CD4-positive, alpha-beta memory T cell (primary cell): ENCODE results near the gene SOX1. TPM values are rescaled to one million over a fixed set of nuclear protein-coding genes. Genes with fewer than 3 reads are reported as not detected.

Experiments
- CTCF ChIA-PET: fragments of 350-600 bp; sonication (Branson Sonifier 250); formaldehyde crosslinking; loops from one replicate; lab custom pipeline; 2021; ENCODE audit warnings: inconsistent platforms; ENCODE audit not compliant: partially characterized antibody; lab: Charles Lee
- POLR2A ChIA-PET: fragments of 350-600 bp; sonication (Branson Sonifier 250); formaldehyde crosslinking; loops from one replicate; lab custom pipeline; 2021; ENCODE audit not compliant: partially characterized antibody; lab: Charles Lee
- DNase-seq, 5 donors: peaks; one replicate each; pipeline versions ENCODE4 v3.0.0 to v3.0.0-alpha.2; 2020 to 2022; ENCODE audit warnings: mixed read lengths in 1 of 5
- H3K27ac ChIP-seq: one replicate; pipeline ENCODE4 v1.7.0; 2013; ENCODE audit warnings: low read depth, low read length
- H3K27me3 ChIP-seq: 2 replicates; pipeline ENCODE4 v1.7.0; 2013; ENCODE audit warnings: mild to moderate bottlenecking, low read length, moderate library complexity; ENCODE audit not compliant: insufficient read depth
- H3K36me3 ChIP-seq: 2 replicates; pipeline ENCODE4 v1.7.0; 2013; ENCODE audit warnings: mild to moderate bottlenecking, low read length, moderate library complexity; ENCODE audit not compliant: insufficient read depth
- H3K4me1 ChIP-seq: 2 replicates; pipeline ENCODE4 v1.7.0; 2013; ENCODE audit warnings: mild to moderate bottlenecking, low read length, moderate library complexity; ENCODE audit not compliant: insufficient read depth
- H3K4me3 ChIP-seq, 2 donors: one replicate each; pipeline ENCODE4 v1.7.0; 2013; ENCODE audit warnings: low read length in 2 of 2, mild to moderate bottlenecking in 1 of 2
- H3K9me3 ChIP-seq, 2 donors: one replicate each; pipeline ENCODE4 v1.7.0; 2013; ENCODE audit warnings: low read length in 2 of 2, control low read depth in 1 of 2; ENCODE audit not compliant: control insufficient read depth in 1 of 2
- H3K27ac Mint-ChIP-seq, 7 donors: one replicate each; pipeline ENCODE4 v1.8.0; 2020 to 2021; ENCODE audit warnings: mixed read lengths in 7 of 7, mild to moderate bottlenecking in 6 of 7, inconsistent platforms in 3 of 7, moderate library complexity in 3 of 7
- H3K27me3 Mint-ChIP-seq, 2 donors: one replicate each; pipeline ENCODE4 v1.8.0; 2020 to 2021; ENCODE audit warnings: mixed read lengths in 2 of 2
- H3K36me3 Mint-ChIP-seq, 2 donors: one replicate each; pipeline ENCODE4 v1.8.0; 2020 to 2021; ENCODE audit warnings: mixed read lengths in 2 of 2, inconsistent platforms in 1 of 2, mild to moderate bottlenecking in 1 of 2
- H3K4me1 Mint-ChIP-seq, 4 donors: one replicate each; pipeline ENCODE4 v1.8.0; 2020 to 2021; ENCODE audit warnings: mixed read lengths in 4 of 4, mild to moderate bottlenecking in 1 of 4
- H3K4me3 Mint-ChIP-seq, 8 donors: one replicate each; pipeline ENCODE4 v1.8.0; 2020 to 2021; ENCODE audit warnings: mixed read lengths in 8 of 8, mild to moderate bottlenecking in 7 of 8, moderate library complexity in 6 of 8, inconsistent platforms in 3 of 8
- H3K9me3 Mint-ChIP-seq, 8 donors: one replicate each; pipeline ENCODE4 v1.8.0; 2020 to 2021; ENCODE audit warnings: mixed read lengths in 8 of 8, mild to moderate bottlenecking in 5 of 8, inconsistent platforms in 3 of 8, moderate library complexity in 1 of 8
- intact Hi-C: fragments of 100-400 bp; cut with micrococcal nuclease; formaldehyde crosslinking; loops from one replicate; pipeline ENCODE4 v1.15.1; 2023
- polyA plus RNA-seq, 2 donors: library from polyadenylated mRNA; unstranded; fragments of 300-500 nt; fragmentation: Illumina TruSeq; gene quantifications; one replicate each; pipeline ENCODE4 v1.2.3, GENCODE V29; 2021
- total RNA-seq, 2 experiments: library from RNA; stranded (reverse); gene quantifications; one replicate each; pipeline ENCODE4 v1.2.3, GENCODE V29; 2021

SOX1 gene
- total and polyA plus RNA-seq, 4 experiments from 2014 or later: not detected

DNA sequence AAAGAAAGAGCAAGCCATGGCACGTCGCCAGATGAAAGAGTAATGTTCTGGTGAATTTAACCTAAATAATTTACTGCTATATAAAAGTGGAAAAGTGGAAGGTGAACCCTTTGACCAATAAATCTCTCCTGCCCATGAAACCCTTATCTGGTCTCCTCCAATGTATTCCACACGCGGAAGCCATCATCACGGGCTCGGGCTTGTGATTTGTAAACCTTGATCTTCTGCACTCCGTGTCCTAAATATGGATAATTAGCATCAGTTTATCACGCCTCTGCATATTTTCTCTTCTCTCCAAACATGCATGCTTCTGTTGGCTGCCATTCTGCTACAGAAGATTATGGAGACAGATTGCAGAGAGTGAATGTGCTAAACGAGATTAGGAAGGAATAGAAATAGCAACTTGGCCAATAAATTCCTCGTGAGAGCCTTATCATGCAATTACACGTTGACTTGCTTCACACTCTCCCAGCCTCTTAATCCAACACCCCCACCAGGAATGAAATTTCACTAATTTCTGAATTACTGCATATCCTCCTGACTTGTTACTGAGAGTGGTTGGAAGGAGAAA lies 34.5 kb downstream of the SOX1 start:
- Histone ChIP-seq H3K4me3 (no peak overlapping the region), H3K27ac (no peak overlapping the region), H3K4me1 (no peaks in the 10 kb centered on the region), H3K9me3 (no peaks in the 10 kb centered on the region), H3K36me3 (no peaks in the 10 kb centered on the region), H3K27me3 (no peaks in the 10 kb centered on the region)
- Mint-ChIP-seq H3K4me1 (peaks cover 0 to 4% (median 0%) of the 10 kb centered on the region in 4 donors), H3K27ac (no peak overlapping the region), H3K4me3 (no peak overlapping the region), H3K27me3 (peaks cover 28 to 37% of the 10 kb centered on the region in 2 donors), H3K9me3 (peaks cover 0 to 4% (median 0%) of the 10 kb centered on the region in 8 donors), H3K36me3 (no peaks in the 10 kb centered on the region)
- no peak for DNase-seq
- ChIA-PET CTCF (no interaction called here), POLR2A (no interaction called here)
- intact Hi-C loops: no loop called here

DNA sequence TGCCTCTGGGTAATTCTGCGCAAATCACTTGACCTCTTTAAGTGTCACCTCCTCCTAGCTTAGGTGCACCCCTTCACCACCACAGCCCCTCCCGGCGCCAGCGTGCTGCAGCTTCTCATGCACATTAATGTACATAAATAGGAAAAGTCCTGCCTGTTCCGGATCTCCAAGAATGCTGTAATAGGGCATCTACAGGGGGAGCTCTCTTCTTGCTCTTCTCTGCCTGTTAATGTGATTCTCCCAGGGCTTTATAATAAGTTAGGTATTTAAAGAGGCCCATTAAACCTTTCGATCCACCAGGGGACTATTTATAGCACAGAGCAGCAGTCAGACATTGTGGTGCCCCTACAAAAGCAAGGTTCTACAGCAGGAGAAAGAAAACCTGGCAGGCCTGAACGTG lies 35.3 kb downstream of the SOX1 start:
- Mint-ChIP-seq H3K27ac (no peak overlapping the region), H3K36me3 (no peaks in the 10 kb centered on the region), H3K4me3 (peak overlapping the region in 1 of 8 donors; percentile 5), H3K4me1 (peaks cover 0 to 4% (median 0%) of the 10 kb centered on the region in 4 donors), H3K27me3 (peaks cover 31 to 42% of the 10 kb centered on the region in 2 donors), H3K9me3 (peaks cover 0 to 4% (median 0%) of the 10 kb centered on the region in 8 donors)
- Histone ChIP-seq H3K27ac (no peak overlapping the region), H3K36me3 (no peaks in the 10 kb centered on the region), H3K27me3 (no peaks in the 10 kb centered on the region), H3K4me3 (no peak overlapping the region), H3K4me1 (no peaks in the 10 kb centered on the region), H3K9me3 (no peaks in the 10 kb centered on the region)
- ChIA-PET CTCF (no interaction called here), POLR2A (no interaction called here)
- no peak for DNase-seq
- intact Hi-C loops: no loop called here

DNA sequence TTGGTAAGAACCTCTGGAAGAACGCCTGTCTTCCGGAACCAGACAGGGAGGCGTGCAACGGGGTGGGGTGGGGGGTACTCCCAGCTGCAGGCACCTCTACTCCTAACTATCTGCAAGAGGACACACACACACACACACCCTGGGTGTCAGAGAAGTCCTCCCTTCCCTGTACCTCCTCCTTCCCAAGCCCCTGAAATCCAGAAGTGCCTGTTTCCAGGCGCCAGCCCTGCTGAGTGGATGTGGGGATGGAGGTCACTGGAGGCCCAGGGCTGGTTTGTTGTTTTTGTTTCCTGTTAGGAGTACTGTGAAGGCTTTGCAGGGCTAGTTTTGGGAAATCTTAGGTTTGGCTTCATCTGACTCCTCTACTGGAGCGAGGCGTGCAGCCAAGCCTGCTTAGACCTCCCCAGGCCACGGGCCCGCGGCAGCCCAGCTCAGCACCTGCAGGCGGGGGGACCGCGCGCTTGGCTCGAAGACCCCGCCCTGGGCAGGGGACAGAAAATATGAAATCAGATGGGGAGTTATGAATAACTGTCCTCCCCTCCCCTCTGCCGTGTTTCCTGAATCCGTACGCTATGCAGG lies 36.4 kb downstream of the SOX1 start:
- Mint-ChIP-seq H3K4me1 (peaks cover 0 to 4% (median 0%) of the 10 kb centered on the region in 4 donors), H3K4me3 (no peak overlapping the region), H3K27ac (no peak overlapping the region), H3K9me3 (peaks cover 0 to under 1% (median 0%) of the 10 kb centered on the region in 8 donors), H3K27me3 (peaks cover 33 to 48% of the 10 kb centered on the region in 2 donors), H3K36me3 (no peaks in the 10 kb centered on the region)
- Histone ChIP-seq H3K4me1 (no peaks in the 10 kb centered on the region), H3K36me3 (no peaks in the 10 kb centered on the region), H3K27me3 (no peaks in the 10 kb centered on the region), H3K4me3 (no peak overlapping the region), H3K27ac (no peak overlapping the region), H3K9me3 (no peaks in the 10 kb centered on the region)
- DNase-seq: no peak
- POLR2A ChIA-PET: no interaction called here
- intact Hi-C loops: no loop called here
- CTCF ChIA-PET: no interaction called here

DNA sequence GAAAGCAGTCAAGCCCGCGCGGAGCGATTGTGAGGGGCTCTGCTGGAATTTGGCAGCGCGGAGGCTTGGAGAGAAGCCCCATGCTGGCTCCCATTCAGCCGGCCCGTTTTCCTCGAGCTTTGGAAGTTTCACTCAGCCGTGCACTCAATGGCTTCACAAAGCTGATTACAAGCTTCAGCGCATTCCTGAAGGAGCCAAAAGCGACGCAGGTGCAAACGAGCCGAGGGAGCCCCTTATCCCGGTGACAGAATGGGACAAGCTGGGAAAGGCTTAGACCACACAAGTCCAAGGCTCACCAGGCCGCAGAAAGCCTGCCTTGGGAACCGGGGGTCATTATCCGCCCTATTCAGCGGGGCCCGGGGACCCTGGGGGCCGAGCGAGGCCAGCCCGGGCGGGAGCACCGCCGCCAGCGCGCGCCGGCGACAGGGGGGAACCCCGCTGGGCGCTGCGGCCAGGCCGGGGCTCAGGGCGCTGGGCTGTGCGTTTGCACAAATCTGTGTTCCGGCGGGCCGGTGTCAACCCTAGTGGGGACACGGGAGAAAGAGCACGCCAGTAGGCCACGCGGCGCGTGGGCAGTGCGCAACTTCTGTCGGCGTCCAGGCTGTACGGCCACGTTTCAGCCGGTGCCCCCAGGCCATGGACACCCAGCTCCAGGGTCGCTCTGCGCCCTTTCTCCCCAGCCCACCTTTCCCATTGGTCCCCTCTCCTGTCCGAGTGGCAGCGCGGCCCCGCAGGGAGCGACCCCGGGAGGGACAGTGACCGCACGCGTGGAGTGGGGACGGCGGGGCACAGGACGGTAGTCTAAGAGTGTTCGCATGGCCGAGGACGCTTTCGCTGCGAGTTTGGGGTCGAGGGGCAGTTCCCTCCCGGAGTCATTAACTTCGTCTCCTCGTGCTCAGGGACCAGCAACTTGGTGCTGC lies 37.3 kb downstream of the SOX1 start:
- no peaks in the 10 kb centered on the region for H3K4me1 ChIP-seq
- H3K36me3 Mint-ChIP-seq: no peaks in the 10 kb centered on the region
- intact Hi-C loops: no loop called here
- no peaks in the 10 kb centered on the region for H3K36me3 ChIP-seq
- no peaks in the 10 kb centered on the region for H3K9me3 ChIP-seq
- H3K4me1 Mint-ChIP-seq: peaks cover 0 to 5% (median 2%) of the 10 kb centered on the region in 4 donors
- no peak overlapping the region for H3K4me3 ChIP-seq
- ChIA-PET POLR2A (no interaction called here), CTCF (no interaction called here)
- no peak overlapping the region for H3K27ac Mint-ChIP-seq
- H3K4me3 Mint-ChIP-seq: no peak overlapping the region
- H3K27me3 Mint-ChIP-seq: peaks cover 38 to 48% of the 10 kb centered on the region in 2 donors
- DNase-seq: no peak
- no peak overlapping the region for H3K27ac ChIP-seq
- H3K27me3 ChIP-seq: no peaks in the 10 kb centered on the region
- H3K9me3 Mint-ChIP-seq: no peaks in the 10 kb centered on the region

DNA sequence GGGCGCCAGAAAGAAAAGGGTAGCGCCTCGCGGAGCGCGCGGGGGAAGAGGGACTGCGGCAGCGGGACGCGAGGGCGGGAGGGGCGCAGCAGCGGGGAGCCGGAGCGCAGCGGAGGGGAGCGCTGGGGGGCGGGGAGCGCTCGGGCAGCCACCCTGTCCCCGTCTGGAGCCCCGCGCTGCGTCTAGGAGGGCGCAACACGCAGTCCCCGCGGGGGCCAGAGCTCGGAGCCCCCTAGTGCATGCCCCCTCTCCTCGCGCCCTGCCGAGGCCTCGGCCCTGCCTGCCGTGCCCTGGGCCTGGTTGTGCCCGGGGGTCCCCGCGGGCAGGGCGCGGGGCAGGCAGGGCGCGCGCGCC lies 37.9 kb downstream of the SOX1 start:
- POLR2A ChIA-PET: no interaction called here
- no peak overlapping the region for H3K4me3 Mint-ChIP-seq
- no peak for DNase-seq
- no peak overlapping the region for H3K4me3 ChIP-seq
- no peaks in the 10 kb centered on the region for H3K9me3 ChIP-seq
- H3K36me3 Mint-ChIP-seq: no peaks in the 10 kb centered on the region
- no peaks in the 10 kb centered on the region for H3K9me3 Mint-ChIP-seq
- no peak overlapping the region for H3K27ac Mint-ChIP-seq
- CTCF ChIA-PET: no interaction called here
- intact Hi-C loops: no loop called here
- H3K27ac ChIP-seq: no peak overlapping the region
- H3K27me3 Mint-ChIP-seq: peaks cover 40 to 49% of the 10 kb centered on the region in 2 donors
- no peaks in the 10 kb centered on the region for H3K27me3 ChIP-seq
- H3K4me1 ChIP-seq: no peaks in the 10 kb centered on the region
- peaks cover 0 to 5% (median 2%) of the 10 kb centered on the region in 4 donors for H3K4me1 Mint-ChIP-seq
- H3K36me3 ChIP-seq: no peaks in the 10 kb centered on the region

DNA sequence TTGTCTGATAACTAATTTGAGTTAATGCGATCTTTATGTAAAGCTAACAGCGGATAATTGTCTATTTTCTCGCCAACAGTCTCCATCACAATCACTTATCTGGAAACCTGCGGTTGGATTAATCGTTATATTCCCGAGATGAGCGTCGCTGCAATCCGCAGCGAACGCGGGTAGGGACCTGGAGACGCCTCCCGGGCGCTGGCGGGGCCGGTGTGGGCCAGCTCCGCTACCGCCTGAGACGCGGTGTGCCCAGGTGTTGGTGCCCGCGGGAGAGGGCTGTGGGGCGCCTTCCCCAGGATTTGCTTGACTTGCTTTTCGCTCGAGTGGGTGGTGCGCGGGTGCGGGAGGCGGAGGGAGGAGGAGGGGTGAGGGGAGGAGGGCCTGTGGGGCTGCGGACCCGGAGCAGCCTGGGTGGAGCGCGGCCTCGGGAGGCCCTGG lies 38.3 kb downstream of the SOX1 start:
- H3K27me3 Mint-ChIP-seq: peaks cover 41 to 50% of the 10 kb centered on the region in 2 donors
- no peaks in the 10 kb centered on the region for H3K9me3 ChIP-seq
- no peaks in the 10 kb centered on the region for H3K36me3 Mint-ChIP-seq
- H3K9me3 Mint-ChIP-seq: no peaks in the 10 kb centered on the region
- no peak overlapping the region for H3K4me3 Mint-ChIP-seq
- ChIA-PET CTCF (no interaction called here), POLR2A (no interaction called here)
- H3K36me3 ChIP-seq: no peaks in the 10 kb centered on the region
- no peaks in the 10 kb centered on the region for H3K4me1 ChIP-seq
- H3K4me3 ChIP-seq: no peak overlapping the region
- DNase-seq: no peak
- H3K27ac ChIP-seq: no peak overlapping the region
- no peak overlapping the region for H3K27ac Mint-ChIP-seq
- H3K4me1 Mint-ChIP-seq: peaks cover 0 to 5% (median 2%) of the 10 kb centered on the region in 4 donors
- intact Hi-C loops: no loop called here
- H3K27me3 ChIP-seq: no peaks in the 10 kb centered on the region

DNA sequence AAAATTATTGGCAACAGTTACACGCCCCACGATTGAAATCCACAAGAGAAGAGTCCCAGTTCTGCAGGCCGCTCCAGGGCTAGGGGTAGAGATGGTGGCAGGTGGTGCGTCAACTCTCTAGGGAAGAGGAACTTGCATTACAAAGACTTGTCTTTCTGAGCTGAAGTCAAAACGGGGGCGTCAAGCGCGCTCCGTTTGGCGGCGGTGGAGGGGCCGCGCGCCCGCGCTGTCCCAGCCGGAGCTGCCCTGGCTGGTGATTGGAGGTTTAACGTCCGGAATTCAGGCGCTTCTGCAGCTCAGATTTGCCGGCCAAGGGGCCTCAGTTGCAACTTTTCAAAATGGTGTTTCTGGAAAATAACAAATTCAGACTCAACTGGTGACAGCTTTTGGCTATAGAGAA lies 38.9 kb downstream of the SOX1 start:
- H3K27ac Mint-ChIP-seq: no peak overlapping the region
- H3K4me3 Mint-ChIP-seq: no peak overlapping the region
- ChIA-PET CTCF (no interaction called here), POLR2A (no interaction called here)
- H3K36me3 Mint-ChIP-seq: no peaks in the 10 kb centered on the region
- H3K36me3 ChIP-seq: no peaks in the 10 kb centered on the region
- peaks cover 0 to 5% (median 2%) of the 10 kb centered on the region in 4 donors for H3K4me1 Mint-ChIP-seq
- H3K4me3 ChIP-seq: no peak overlapping the region
- no peak overlapping the region for H3K27ac ChIP-seq
- intact Hi-C loops: no loop called here
- DNase-seq: no peak
- H3K4me1 ChIP-seq: no peaks in the 10 kb centered on the region
- no peaks in the 10 kb centered on the region for H3K9me3 ChIP-seq
- H3K27me3 Mint-ChIP-seq: peaks cover 42 to 51% of the 10 kb centered on the region in 2 donors
- no peaks in the 10 kb centered on the region for H3K9me3 Mint-ChIP-seq
- no peaks in the 10 kb centered on the region for H3K27me3 ChIP-seq
